OCI-LY3 (cell line): Measurements from ENCODE around the gene TRIM71.

Experiments used
- EZH2phosphoT487 ChIP-seq: fragments of 200-600 bp; shearing (Covaris generic); IDR thresholded peaks from 2 replicates; pipeline ENCODE4 v1.6.1; 2018; ENCODE audit warnings: antibody characterized with exemption, mixed run types, low read depth
- TF ChIP-seq, protein P1 (sequence below): fragments of 200-600, 300-600 bp; sonication (generic); IDR thresholded peaks from 2 replicates; pipeline ENCODE4 v1.5.1; 2014; ENCODE audit warnings: antibody characterized with exemption, low read length, low read depth

GRCh38 chr3:32782407-32782806 lies 35.4 kb upstream of the TRIM71 start:
- TF ChIP-seq, protein P1, sequence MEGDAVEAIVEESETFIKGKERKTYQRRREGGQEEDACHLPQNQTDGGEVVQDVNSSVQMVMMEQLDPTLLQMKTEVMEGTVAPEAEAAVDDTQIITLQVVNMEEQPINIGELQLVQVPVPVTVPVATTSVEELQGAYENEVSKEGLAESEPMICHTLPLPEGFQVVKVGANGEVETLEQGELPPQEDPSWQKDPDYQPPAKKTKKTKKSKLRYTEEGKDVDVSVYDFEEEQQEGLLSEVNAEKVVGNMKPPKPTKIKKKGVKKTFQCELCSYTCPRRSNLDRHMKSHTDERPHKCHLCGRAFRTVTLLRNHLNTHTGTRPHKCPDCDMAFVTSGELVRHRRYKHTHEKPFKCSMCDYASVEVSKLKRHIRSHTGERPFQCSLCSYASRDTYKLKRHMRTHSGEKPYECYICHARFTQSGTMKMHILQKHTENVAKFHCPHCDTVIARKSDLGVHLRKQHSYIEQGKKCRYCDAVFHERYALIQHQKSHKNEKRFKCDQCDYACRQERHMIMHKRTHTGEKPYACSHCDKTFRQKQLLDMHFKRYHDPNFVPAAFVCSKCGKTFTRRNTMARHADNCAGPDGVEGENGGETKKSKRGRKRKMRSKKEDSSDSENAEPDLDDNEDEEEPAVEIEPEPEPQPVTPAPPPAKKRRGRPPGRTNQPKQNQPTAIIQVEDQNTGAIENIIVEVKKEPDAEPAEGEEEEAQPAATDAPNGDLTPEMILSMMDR: no peak
- no peak for TF ChIP-seq EZH2phosphoT487
